Measurements from ENCODE around the gene TIMD4. TPM values are rescaled to one million over a fixed set of nuclear protein-coding genes. Genes with fewer than 3 reads are reported as not detected.

Gene TIMD4
- total and polyA plus RNA-seq, 7 donors = 0.03 to 0.21 (median 0.12) TPM; not detected in 3

DNA sequence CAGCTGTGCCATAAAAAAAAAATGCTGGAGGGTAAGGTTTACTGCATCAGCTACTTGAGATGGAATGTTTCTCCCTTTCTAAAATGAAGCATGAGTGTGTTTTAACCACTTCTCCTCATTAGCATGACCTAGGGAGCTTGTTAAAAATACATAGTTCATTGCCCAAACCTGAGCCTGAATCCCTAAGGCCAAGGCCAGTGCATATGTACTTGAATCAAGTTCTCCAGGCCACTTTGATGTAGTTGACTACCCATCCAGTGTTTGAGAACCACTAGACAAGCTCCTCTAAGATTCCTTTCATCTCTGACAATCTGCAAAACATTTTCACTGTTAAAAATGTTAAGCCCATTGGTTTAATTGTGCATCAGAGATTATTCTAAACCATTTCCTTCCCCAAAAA is 6.7 kb downstream of the TIMD4 start:
- Histone ChIP-seq H3K4me1 (no peaks in the 10 kb centered on the region), H3K9me3 (no peaks in the 10 kb centered on the region), H3K27ac (no peak overlapping the region), H3K36me3 (ENCODE audit: insufficient read depth in 1 of 2, low read depth in 1 of 2) (no peaks in the 10 kb centered on the region), H3K27me3 (ENCODE audit: insufficient read depth in 3 of 3, low read length in 2 of 3) (peaks cover 0 to 2% (median 0%) of the 10 kb centered on the region in 3 donors), H3K4me3 (no peak overlapping the region)
- intact Hi-C loops (cut with DNase I) = no loop called here
- no peak for ATAC-seq
- no peak for TF ChIP-seq CTCF (IDR thresholded peaks at IDR 0.05)
- DNase-seq = no peak

GRCh38 chr5:156951359-156951758 is 11.7 kb downstream of the TIMD4 start:
- 92 to 93% (median 93%) methylated on average over 13 of the region's 13 CpGs for WGBS, 3 donors

DNA sequence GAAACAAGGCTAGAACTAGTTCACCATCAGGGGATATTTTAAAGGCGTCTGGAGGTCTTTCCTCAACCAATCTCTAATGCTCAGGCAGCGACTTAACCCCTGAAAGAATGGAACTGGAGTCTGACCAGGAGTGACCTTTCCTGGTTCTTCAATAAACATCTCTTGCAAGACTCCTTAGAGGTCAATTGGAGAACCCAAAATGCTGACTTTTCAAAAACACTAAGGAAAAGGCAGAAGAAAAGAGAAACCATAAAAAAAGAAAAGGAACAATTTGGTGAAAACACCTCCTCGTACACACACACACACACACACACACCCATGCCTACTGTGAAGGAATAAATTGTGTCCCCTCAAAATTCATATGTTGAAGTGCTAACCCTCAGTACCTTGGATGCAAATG is 12.3 kb downstream of the TIMD4 start:
- no peaks in the 10 kb centered on the region for H3K9me3 ChIP-seq
- intact Hi-C loops (cut with DNase I) = no loop called here
- 57 to 73% (median 61%) methylated on average over 3 of the region's 3 CpGs for WGBS, 3 donors
- no peak overlapping the region for H3K27ac ChIP-seq
- no peak for TF ChIP-seq CTCF (IDR thresholded peaks at IDR 0.05)
- ATAC-seq (no peak), DNase-seq (no peak)
- no peaks in the 10 kb centered on the region for H3K36me3 ChIP-seq (ENCODE audit: insufficient read depth in 1 of 2, low read depth in 1 of 2)
- no peaks in the 10 kb centered on the region for H3K27me3 ChIP-seq (ENCODE audit: insufficient read depth in 3 of 3, low read length in 2 of 3)
- H3K4me1 ChIP-seq = no peaks in the 10 kb centered on the region
- H3K4me3 ChIP-seq = no peak overlapping the region

More at GRCh38 chr5:156951359-156951758, 11.7 kb downstream of the TIMD4 start:
- no peak for TF ChIP-seq CTCF (IDR thresholded peaks at IDR 0.05)
- no peak overlapping the region for H3K4me3 ChIP-seq
- H3K4me1 ChIP-seq = no peaks in the 10 kb centered on the region
- no peak for ATAC-seq
- no peaks in the 10 kb centered on the region for H3K9me3 ChIP-seq
- no peaks in the 10 kb centered on the region for H3K27me3 ChIP-seq (ENCODE audit: insufficient read depth in 3 of 3, low read length in 2 of 3)
- DNase-seq = no peak
- no peak overlapping the region for H3K27ac ChIP-seq
- H3K36me3 ChIP-seq (ENCODE audit: insufficient read depth in 1 of 2, low read depth in 1 of 2) = no peaks in the 10 kb centered on the region
- intact Hi-C loops (cut with DNase I) = no loop called here

DNA sequence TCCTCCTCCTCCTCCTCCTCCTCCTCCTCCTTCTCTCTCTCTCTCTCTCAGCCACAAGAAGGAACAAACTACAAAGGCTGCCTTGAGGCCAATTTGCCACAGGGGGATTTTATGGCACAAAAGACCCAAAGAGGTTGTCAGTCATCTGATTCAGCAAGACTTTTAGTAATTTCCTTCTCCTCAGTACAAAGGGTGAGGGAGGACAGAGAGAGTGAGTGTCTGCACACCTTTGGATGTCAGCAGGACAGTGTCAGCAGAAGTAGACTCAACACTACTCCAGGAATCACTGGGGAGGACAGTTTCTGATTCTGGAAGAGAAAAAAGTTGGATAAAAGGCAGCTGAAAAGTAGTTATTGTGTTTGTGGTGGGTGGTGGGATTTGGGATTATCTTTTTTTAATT is 13.6 kb downstream of the TIMD4 start:
- Histone ChIP-seq H3K27me3 (ENCODE audit: insufficient read depth in 3 of 3, low read length in 2 of 3) (no peaks in the 10 kb centered on the region), H3K9me3 (no peaks in the 10 kb centered on the region), H3K4me1 (no peaks in the 10 kb centered on the region), H3K27ac (no peak overlapping the region), H3K36me3 (ENCODE audit: insufficient read depth in 1 of 2, low read depth in 1 of 2) (no peaks in the 10 kb centered on the region), H3K4me3 (no peak overlapping the region)
- DNase-seq (no peak), ATAC-seq (no peak)
- TF ChIP-seq CTCF (IDR thresholded peaks at IDR 0.05) = no peak
- intact Hi-C loops (cut with DNase I) = no loop called here

GRCh38 chr5:156947925-156948324 is 15.1 kb downstream of the TIMD4 start:
- ATAC-seq (no peak), DNase-seq (peak in 1 of 2 donors; percentile 57)
- H3K27ac ChIP-seq = no peak overlapping the region
- H3K36me3 ChIP-seq (ENCODE audit: insufficient read depth in 1 of 2, low read depth in 1 of 2) = no peaks in the 10 kb centered on the region
- no peaks in the 10 kb centered on the region for H3K27me3 ChIP-seq (ENCODE audit: insufficient read depth in 3 of 3, low read length in 2 of 3)
- intact Hi-C loops (cut with DNase I) = no loop called here
- no peak for TF ChIP-seq CTCF (IDR thresholded peaks at IDR 0.05)
- no peaks in the 10 kb centered on the region for H3K4me1 ChIP-seq
- H3K9me3 ChIP-seq = no peaks in the 10 kb centered on the region
- WGBS, 3 donors = 51 to 59% (median 56%) methylated on average over 3 of the region's 3 CpGs
- H3K4me3 ChIP-seq = no peak overlapping the region
